Measurements from ENCODE around the gene SLC36A4.

SLC36A4 gene

GRCh38 chr11:93159721-93160120 lies 38.1 kb downstream of the SLC36A4 start:
- Histone ChIP-seq H3K27me3 (ENCODE audit: insufficient read depth, low read length, poor library complexity, severe bottlenecking) (no peaks in the 10 kb centered on the region), H4K20me1 (ENCODE audit: insufficient read depth, low read length, poor library complexity, severe bottlenecking) (no peaks in the 10 kb centered on the region), H3K9me3 (ENCODE audit: insufficient read depth, low read depth, low read length) (no peaks in the 10 kb centered on the region), H3K4me3 (ENCODE audit: low read length, poor library complexity, severe bottlenecking) (no peak overlapping the region), H3F3A (ENCODE audit: low read depth) (no peaks in the 10 kb centered on the region), H3K4me1 (ENCODE audit: insufficient read depth, low read length, poor library complexity, severe bottlenecking) (no peaks in the 10 kb centered on the region), H3K36me3 (ENCODE audit: insufficient read depth, low read length) (peaks cover 17% of the 10 kb centered on the region; the same call in 1 of the 2 replicates), H3K9ac (ENCODE audit: low read depth, low read length, poor library complexity, severe bottlenecking) (no peak overlapping the region), H3K9me2 (replicated peaks; ENCODE audit: low read depth, low read length) (no peaks in the 10 kb centered on the region), H3K4me2 (ENCODE audit: low read depth, low read length, poor library complexity, severe bottlenecking) (no peak overlapping the region), H3K79me2 (ENCODE audit: insufficient read depth, low read length) (no peaks in the 10 kb centered on the region), H2AFZ (ENCODE audit: low read length) (no peak overlapping the region)
- no peak for TF ChIP-seq EZH2phosphoT487 (IDR thresholded peaks at IDR 0.05; ENCODE audit: borderline replicate concordance)
- TF ChIP-seq, protein P1, sequence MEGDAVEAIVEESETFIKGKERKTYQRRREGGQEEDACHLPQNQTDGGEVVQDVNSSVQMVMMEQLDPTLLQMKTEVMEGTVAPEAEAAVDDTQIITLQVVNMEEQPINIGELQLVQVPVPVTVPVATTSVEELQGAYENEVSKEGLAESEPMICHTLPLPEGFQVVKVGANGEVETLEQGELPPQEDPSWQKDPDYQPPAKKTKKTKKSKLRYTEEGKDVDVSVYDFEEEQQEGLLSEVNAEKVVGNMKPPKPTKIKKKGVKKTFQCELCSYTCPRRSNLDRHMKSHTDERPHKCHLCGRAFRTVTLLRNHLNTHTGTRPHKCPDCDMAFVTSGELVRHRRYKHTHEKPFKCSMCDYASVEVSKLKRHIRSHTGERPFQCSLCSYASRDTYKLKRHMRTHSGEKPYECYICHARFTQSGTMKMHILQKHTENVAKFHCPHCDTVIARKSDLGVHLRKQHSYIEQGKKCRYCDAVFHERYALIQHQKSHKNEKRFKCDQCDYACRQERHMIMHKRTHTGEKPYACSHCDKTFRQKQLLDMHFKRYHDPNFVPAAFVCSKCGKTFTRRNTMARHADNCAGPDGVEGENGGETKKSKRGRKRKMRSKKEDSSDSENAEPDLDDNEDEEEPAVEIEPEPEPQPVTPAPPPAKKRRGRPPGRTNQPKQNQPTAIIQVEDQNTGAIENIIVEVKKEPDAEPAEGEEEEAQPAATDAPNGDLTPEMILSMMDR (conservative IDR thresholded peaks at IDR 0.05; ENCODE audit: low read length): no peak

GRCh38 chr11:93155738-93156137 lies 42.1 kb downstream of the SLC36A4 start:
- Histone ChIP-seq H3K9ac (ENCODE audit: low read depth, low read length, poor library complexity, severe bottlenecking) (no peak overlapping the region), H3K4me3 (ENCODE audit: low read length, poor library complexity, severe bottlenecking) (no peak overlapping the region), H3K9me3 (ENCODE audit: insufficient read depth, low read depth, low read length) (no peaks in the 10 kb centered on the region), H3F3A (ENCODE audit: low read depth) (no peaks in the 10 kb centered on the region), H3K9me2 (replicated peaks; ENCODE audit: low read depth, low read length) (no peaks in the 10 kb centered on the region), H3K4me1 (ENCODE audit: insufficient read depth, low read length, poor library complexity, severe bottlenecking) (no peaks in the 10 kb centered on the region), H3K27me3 (ENCODE audit: insufficient read depth, low read length, poor library complexity, severe bottlenecking) (no peaks in the 10 kb centered on the region), H4K20me1 (ENCODE audit: insufficient read depth, low read length, poor library complexity, severe bottlenecking) (no peaks in the 10 kb centered on the region), H3K36me3 (ENCODE audit: insufficient read depth, low read length) (peaks cover 5% of the 10 kb centered on the region; the same call in 1 of the 2 replicates), H3K79me2 (ENCODE audit: insufficient read depth, low read length) (no peaks in the 10 kb centered on the region), H3K4me2 (ENCODE audit: low read depth, low read length, poor library complexity, severe bottlenecking) (no peak overlapping the region), H2AFZ (ENCODE audit: low read length) (no peak overlapping the region)
- TF ChIP-seq, protein P1 (conservative IDR thresholded peaks at IDR 0.05; ENCODE audit: low read length): no peak
- no peak for TF ChIP-seq EZH2phosphoT487 (IDR thresholded peaks at IDR 0.05; ENCODE audit: borderline replicate concordance)

GRCh38 chr11:93145390-93145915 lies 52.3 kb downstream of the SLC36A4 start:
- H2AFZ ChIP-seq (ENCODE audit: low read length): no peak overlapping the region
- H3K4me2 ChIP-seq (ENCODE audit: low read depth, low read length, poor library complexity, severe bottlenecking): no peak overlapping the region
- H3K9ac ChIP-seq (ENCODE audit: low read depth, low read length, poor library complexity, severe bottlenecking): no peak overlapping the region
- no peaks in the 10 kb centered on the region for H3K27me3 ChIP-seq (ENCODE audit: insufficient read depth, low read length, poor library complexity, severe bottlenecking)
- H3K4me1 ChIP-seq (ENCODE audit: insufficient read depth, low read length, poor library complexity, severe bottlenecking): no peaks in the 10 kb centered on the region
- H3K9me2 ChIP-seq (replicated peaks; ENCODE audit: low read depth, low read length): no peaks in the 10 kb centered on the region
- no peaks in the 10 kb centered on the region for H4K20me1 ChIP-seq (ENCODE audit: insufficient read depth, low read length, poor library complexity, severe bottlenecking)
- H3K36me3 ChIP-seq (ENCODE audit: insufficient read depth, low read length): no peaks in the 10 kb centered on the region
- H3K9me3 ChIP-seq (ENCODE audit: insufficient read depth, low read depth, low read length): no peaks in the 10 kb centered on the region
- TF ChIP-seq EZH2phosphoT487 (IDR thresholded peaks at IDR 0.05; ENCODE audit: borderline replicate concordance): no peak
- TF ChIP-seq, protein P1 (conservative IDR thresholded peaks at IDR 0.05; ENCODE audit: low read length): no peak
- H3K4me3 ChIP-seq (ENCODE audit: low read length, poor library complexity, severe bottlenecking): no peak overlapping the region
- H3K79me2 ChIP-seq (ENCODE audit: insufficient read depth, low read length): no peaks in the 10 kb centered on the region
- no peaks in the 10 kb centered on the region for H3F3A ChIP-seq (ENCODE audit: low read depth)
